Inflammatory macrophage (primary cell): ENCODE data around the gene IGFBP5.

ENCODE experiments used
- DNase-seq, 2 donors: peaks; one replicate each; pipeline ENCODE4 v3.0.0-alpha.2; 2020 to 2022
- total RNA-seq, 18 experiments: gene quantifications; one replicate each; lab custom pipeline; 2026; ENCODE audit warnings: mixed read lengths in 6 of 18, inconsistent platforms in 2 of 18; lab: John Stamatoyannopoulos, UW

Gene IGFBP5, protein sequence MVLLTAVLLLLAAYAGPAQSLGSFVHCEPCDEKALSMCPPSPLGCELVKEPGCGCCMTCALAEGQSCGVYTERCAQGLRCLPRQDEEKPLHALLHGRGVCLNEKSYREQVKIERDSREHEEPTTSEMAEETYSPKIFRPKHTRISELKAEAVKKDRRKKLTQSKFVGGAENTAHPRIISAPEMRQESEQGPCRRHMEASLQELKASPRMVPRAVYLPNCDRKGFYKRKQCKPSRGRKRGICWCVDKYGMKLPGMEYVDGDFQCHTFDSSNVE
- total RNA-seq = 0 to 1.1 (median 0.05) reads per million in 18 experiments

DNA sequence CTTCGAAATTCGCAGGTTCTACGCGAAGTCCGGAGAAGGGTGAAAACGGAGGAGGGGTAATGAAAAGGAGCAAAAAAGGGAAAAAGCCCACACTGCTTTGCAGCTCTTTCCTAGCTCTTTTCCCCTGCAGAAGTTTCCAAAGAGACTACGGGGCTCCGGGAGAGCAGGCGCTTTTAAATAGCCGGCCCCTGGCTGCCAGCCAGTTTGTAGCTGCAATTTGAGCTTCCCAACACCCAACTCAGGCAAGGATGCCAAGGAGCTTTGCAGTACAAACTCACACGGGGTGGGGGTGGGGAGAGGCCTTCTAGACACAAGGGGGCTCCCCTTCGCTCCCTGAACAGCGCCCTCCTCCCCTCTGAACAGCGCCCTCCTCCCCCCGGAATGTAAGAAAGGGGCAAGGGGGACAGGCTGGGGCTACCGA is at the start of gene IGFBP5:
TSS of gene IGFBP5 (minus strand) at position 149 of the 421 bp plus-strand sequence. CDS start 774 bp downstream, outside the sequence.
- DNase-seq = no peak

DNA sequence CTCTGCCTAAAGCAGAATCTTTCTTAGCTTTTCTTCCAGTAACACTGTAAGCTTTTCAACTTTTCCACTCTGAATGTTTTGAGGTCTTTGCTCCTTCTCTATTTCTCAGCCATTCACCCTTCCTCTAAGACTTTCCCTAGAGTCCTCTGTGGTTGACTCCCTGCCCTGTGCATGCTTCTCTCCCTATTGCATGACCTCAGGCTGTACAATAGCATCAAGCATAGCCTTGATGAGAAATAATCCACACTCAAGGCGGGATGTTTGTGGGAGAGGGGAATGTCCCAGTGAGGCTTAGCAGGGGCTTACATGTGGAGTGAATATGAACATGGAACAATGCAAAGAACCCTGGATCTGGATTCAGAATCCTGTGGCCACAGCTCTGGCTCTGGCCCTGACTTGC is 48.4 kb upstream of the IGFBP5 start:
- DNase-seq = no peak

GRCh38 chr2:216742411-216742810 is 47.1 kb upstream of the IGFBP5 start:
- DNase-seq = no peak

- no peak for DNase-seq
Observed at GRCh38 chr2:216741223-216741593, 45.9 kb upstream of the IGFBP5 start.

DNA sequence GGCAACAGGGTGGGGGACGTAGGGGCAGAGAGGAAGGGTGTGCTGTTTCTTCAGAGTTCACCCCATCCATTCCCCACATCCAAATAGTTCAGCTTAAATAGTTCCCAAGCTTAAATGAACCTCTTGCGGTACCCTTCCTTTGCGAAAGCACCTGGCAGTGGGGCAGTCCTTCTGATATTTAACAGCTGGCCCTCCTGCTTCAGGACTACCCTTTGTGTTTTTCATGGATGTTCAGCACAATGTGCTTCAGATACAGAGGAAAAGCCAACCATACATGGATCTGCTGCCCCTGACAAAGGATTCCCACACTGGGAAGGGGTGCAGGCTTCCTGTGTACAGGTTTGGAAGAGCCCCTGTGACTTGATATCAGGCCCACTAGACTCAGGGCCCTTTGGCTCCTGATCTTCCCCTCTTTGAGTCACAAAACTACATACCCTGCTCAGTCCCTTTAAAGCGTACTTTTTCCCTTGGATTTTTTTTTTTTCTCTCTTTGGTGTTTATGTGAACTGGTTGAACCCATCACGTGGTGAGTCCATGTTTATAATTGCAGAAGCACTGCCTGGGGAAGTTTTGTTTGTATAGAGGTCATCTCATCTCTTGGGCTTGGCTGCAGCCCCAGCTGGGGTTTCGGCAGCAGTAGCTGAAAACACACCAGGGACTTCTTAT is 45.3 kb upstream of the IGFBP5 start:
- no peak for DNase-seq

DNA sequence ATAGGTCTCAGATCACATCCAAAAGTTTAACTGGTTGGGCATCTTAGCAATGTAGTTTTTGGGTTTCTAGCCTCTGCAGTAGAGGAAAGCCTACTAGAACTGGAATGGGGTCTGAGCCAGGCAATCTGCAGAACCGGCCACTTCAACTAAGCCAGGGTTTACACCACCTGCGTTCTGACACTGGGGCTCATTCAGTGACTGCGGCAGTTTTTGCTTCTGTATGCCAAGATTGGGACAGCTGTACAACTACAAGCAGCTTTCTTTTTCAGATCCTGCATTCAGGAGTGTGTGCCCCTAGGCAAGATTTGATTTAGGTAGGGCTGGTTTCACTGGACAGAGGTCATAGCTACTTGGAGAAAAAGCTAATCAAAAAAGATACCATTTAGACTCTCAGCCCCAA is 43.7 kb upstream of the IGFBP5 start:
- DNase-seq = no peak

DNA sequence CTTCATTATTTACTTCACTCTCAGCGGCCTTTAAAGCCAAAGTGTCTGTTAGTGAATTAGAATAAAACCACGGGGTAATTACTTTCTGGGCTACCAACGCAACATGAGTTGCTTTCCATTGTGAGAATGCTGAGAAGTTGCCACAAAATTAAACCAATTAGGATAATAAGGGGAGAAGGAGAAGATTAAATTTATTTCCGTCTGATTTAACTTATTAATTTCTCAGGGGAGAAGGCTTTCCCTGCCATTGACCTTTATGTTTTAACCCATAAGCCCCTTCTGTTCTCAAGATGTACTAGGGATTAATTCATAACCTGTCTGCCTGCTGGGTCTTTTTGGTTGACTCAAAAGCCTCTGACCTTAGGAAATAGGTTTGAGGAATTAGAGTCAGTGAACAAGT is 42.3 kb upstream of the IGFBP5 start:
- no peak for DNase-seq

- no peak for DNase-seq
Observed at GRCh38 chr2:216736326-216736725, 41.0 kb upstream of the IGFBP5 start.

DNA sequence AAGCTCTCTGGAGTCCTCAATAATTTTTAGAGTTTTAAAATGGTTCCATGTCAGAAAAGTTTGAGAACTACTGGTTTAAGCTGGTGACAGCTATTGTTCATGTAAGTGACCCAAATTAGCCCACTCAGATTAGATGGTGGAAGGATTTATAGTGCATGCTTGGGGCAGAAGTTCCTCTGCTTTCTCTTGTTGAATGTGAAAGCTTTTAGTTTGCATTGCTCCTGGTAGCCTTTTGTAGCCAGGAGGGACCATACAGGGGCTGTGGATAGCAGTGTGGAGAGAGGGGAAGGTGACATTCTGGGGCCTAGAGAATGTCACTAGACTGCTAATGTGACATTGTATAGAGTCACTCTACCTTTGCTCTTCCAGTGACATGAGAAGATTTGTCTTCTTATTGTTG is 40.3 kb upstream of the IGFBP5 start:
- no peak for DNase-seq

- DNase-seq = no peak
Observed at GRCh38 chr2:216735086-216735485, 39.7 kb upstream of the IGFBP5 start.

GRCh38 chr2:216733046-216733445 is 37.7 kb upstream of the IGFBP5 start:
- DNase-seq = no peak

GRCh38 chr2:216732334-216732733 is 37.0 kb upstream of the IGFBP5 start:
- no peak for DNase-seq

DNA sequence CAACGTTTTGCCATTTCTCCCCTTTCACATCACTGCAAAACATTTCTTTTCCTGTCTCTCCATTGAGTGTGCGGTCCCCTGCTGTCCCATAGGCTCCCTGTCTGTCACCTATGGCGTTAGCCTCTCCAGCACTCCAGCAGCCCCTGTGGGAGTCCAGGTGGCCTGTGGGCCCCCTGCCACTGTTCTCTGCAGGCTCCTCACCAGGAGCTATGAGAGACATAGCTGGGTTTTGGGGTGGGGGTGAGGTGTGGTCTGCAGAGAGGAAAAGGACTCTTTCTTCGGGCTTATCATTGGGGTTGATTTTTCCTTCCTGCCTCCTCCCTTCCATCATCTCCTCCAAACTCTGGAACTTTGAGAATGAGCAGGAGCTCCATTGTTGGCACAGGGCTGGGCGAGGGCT is 36.1 kb upstream of the IGFBP5 start:
- DNase-seq = no peak

DNA sequence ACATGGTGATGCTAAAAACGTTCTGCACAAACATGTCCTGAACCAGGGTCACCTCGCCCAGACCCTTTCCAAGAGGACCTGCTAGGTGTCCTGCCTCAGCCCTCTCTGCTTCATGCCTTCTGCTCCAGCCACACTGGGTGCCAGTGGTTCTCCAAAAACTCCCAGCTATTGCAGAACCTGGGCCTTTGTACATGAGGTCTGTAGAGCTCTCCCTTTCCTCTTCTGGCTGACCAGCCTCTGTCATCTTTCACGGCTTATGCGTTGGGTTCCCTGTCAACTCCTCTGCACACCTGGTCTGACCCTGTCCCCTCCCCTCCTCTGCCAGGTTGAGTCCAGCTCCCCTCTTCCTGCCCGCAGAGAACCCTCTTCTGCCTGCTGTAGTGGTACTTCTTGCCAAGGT is 35.5 kb upstream of the IGFBP5 start:
- no peak for DNase-seq

DNA sequence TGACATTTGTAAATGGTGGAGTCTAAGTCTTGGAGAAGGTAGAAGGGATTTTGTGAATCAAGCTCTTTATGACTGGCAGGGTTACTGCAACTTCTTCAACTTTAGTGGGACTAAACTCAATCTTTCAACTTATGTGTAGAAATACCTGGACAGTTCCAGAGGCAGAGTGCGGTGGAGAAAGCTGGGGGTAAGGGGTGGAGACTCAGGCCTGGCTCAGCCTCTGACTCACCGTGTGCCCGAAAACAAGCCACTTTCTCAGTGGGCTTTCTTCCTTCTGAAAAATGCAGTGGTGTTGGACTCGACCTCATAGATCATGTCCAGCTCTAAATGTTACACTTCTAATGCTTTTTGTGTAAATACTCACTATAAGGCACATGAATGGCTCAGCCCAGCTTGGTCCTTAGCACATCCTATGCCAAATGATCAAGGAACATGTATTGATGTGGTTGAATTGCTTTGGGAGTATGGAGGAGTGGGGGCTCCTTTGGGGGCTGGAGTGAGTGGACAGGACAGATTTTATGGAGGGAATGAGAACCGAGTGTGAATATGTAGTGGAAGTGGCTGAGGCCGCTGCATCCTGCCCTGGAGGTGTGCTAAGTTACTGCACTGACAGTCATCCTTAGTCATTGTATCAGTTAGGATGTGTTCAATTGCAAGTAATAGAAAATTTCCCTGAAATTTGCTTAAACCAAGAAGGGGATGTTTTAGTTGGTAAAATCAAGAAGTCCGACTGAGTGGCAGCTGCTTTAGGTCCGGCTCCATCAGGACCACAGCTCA is 32.2 kb upstream of the IGFBP5 start:
- no peak for DNase-seq

DNA sequence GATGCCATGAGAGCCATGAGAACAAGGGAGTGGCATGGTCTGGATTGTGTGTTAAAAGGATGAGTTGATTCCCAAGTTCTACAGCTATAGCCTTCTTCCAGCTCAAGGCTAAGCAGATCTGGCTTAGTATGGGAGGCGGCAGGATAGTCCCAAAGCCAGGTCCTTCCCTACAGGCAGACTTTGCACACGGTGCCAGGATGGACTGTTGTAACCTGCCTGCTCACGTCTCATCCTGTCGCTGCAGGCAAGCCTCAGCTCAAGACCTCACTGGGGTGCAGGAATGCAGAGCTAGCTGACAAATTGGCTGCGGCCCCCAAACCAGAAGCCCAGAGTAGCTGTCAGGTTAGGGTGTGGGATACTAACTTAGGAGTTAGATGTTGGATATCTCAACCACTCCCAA is 28.8 kb upstream of the IGFBP5 start:
- no peak for DNase-seq

GRCh38 chr2:216721141-216721540 is 25.8 kb upstream of the IGFBP5 start:
- DNase-seq = no peak

- no peak for DNase-seq
Observed at GRCh38 chr2:216720722-216721121, 25.4 kb upstream of the IGFBP5 start.

DNA sequence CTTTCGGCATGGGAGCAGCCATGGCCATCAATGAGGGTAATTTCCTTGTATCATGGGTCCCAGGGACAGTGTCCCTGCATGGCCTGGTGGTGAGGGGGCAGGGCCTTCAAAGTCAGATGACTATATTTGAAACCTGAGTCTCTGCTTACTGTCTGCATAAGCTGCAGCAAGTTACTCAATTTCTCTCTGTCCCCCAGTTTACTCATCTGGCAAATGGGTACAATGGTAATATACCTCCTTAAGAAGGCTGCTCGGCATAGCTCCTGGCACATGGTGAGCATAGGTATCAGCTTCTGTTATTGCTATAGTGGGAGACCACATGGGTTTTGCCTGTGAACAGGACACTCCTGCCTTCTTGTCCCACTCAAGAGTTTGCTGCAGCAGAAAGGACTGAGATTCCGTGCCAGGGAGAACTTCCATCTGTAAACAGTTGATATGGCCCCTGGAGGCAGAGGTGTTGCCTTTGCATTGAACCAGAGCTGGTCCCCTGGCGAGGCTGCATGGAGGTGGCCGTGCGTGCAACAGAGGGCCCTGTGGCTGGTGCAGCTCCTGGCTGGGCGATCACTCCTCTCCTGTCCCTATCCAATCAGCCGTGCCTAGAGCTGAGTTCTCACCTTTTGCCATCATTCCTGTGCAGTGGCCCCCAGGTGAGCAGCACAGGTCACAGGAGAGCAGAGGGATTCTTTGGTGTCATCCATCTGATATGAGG is 22.7 kb upstream of the IGFBP5 start:
- DNase-seq = no peak

GRCh38 chr2:216717491-216717901 is 22.1 kb upstream of the IGFBP5 start:
- DNase-seq = no peak

GRCh38 chr2:216716109-216716508 is 20.8 kb upstream of the IGFBP5 start:
- no peak for DNase-seq

DNA sequence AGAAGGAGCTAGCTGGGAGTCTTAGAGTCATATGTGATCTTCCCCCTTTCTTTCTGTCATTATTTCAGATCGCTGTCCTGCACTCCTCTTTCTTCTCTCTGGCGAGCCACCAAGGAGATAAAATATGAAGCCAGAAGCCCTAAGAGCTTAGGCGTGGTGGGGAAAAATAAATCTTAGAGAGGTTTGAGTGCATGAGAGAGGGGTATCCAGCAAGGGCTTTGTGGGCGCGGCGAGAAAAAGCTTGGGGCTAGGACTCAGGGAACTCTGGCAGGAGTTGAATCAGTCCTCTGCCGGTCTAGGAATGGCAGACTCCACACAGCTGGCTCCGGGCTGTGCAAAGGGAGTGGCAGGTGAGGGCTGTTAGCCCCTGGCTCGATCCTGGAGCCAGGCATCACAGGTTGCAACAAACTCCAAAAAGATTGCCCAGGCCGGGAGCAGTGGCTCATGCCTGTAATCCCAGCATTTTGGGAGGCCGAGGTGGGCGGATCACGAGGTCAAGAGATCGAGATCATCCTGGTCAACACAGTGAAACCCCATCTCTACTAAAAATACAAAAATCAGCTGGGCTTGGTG is 20.1 kb upstream of the IGFBP5 start:
- DNase-seq = no peak

DNA sequence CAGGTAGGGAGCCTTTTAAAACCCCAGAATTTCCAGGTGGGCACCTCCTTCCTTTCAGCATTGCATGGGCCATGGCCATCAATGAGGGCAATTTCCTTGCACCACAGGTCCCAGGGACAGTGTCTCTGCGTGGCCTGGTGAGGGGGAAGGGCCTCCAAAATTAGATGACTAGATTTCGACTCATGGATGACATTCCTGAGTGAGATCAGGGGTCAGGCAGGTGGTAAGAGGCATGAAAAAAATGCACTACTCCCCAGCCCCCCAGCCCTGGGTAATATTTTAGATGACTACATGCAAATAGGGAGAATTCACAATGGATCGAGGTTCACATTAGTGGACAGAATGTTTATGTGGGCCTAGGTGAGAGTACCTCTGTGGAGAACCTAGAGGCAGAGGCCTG is 19.0 kb upstream of the IGFBP5 start:
- DNase-seq = no peak
